HepG2 (cell line): ENCODE results near the gene NSMCE4A. TPM values are rescaled to one million over a fixed set of nuclear protein-coding genes. Genes with fewer than 3 reads are reported as not detected.

Experiments
- ATAC-seq: fragments of 200-7000 bp; cut with Tn5 transposase; 3 replicates; pipeline ENCODE4 v1.9.1; 2020; ENCODE audit warnings: mild to moderate bottlenecking, moderate library complexity
- BruUV-seq: library from RNA; stranded (reverse); fragments of 400-500 nt; replicated peaks from 2 replicates; lab custom pipeline; 2021; lab: Mats Ljungman, UMichigan
- CTCF ChIA-PET: fragments of 300-600 bp; formaldehyde crosslinking; extraction: SDS; loops from one replicate; lab custom pipeline; 2021; ENCODE audit warnings: low total read pairs, inconsistent platforms, low intra/inter-chr PET ratio; lab: Yijun Ruan, JAX
- POLR2A ChIA-PET: fragments of 350-600 bp; sonication (Branson Sonifier 250); formaldehyde crosslinking; loops from one replicate; lab custom pipeline; 2020; ENCODE audit warnings: antibody characterized with exemption, inconsistent platforms; lab: Yijun Ruan, JAX
- DNase-seq: peaks from one replicate; pipeline ENCODE4 v3.0.0-alpha.2; 2015; ENCODE audit warnings: low spot score
- FAIRE-seq: peaks from 3 replicates; lab custom pipeline; 2011; peaks lifted over from hg19 to GRCh38; lab: Jason Lieb, UNC
- H2AFZ ChIP-seq: one replicate; pipeline ENCODE4 v1.6.1; 2011; ENCODE audit warnings: low read length, inconsistent platforms
- H3K27ac ChIP-seq: fragments of 300-600 bp; 3 replicates; pipeline ENCODE4 v1.8.0; 2011; ENCODE audit warnings: mixed run types, mild to moderate bottlenecking, mixed read lengths, low read length, inconsistent platforms; ENCODE audit not compliant: insufficient read depth; ENCODE audit errors: extremely low read length
- H3K27me3 ChIP-seq, 2 experiments: fragments of 200-600 bp in 1 of 2; 2 replicates in 1 of 2; 3 replicates in 1 of 2; pipeline versions ENCODE4 v1.6.0 to v1.8.0; 2011; ENCODE audit warnings: low read length in 2 of 2, mild to moderate bottlenecking in 2 of 2, moderate library complexity in 2 of 2, inconsistent platforms in 1 of 2; ENCODE audit not compliant: insufficient read depth in 2 of 2, control insufficient read depth in 1 of 2
- H3K36me3 ChIP-seq, 2 experiments: fragments of 200-600 bp in 1 of 2; replicated peaks in 1 of 2; 2 replicates in 1 of 2; 3 replicates in 1 of 2; pipeline versions ENCODE4 v1.5.1 to v1.8.0; 2011; ENCODE audit warnings: low read length in 2 of 2, inconsistent platforms in 1 of 2; ENCODE audit not compliant: insufficient read depth in 2 of 2, control insufficient read depth in 1 of 2
- H3K4me1 ChIP-seq: 2 replicates; pipeline ENCODE4 v1.5.1; 2012; ENCODE audit warnings: low read length, inconsistent platforms; ENCODE audit not compliant: insufficient read depth
- H3K4me2 ChIP-seq: 2 replicates; pipeline ENCODE4 v1.6.0; 2011; ENCODE audit warnings: low read depth, low read length, inconsistent platforms
- H3K4me3 ChIP-seq, 3 experiments: fragments of 200-600 bp in 1 of 3; sonication (generic), shearing (Covaris generic) in 1 of 3; replicated peaks in 1 of 3; 2 replicates each; pipeline ENCODE4 v1.5.1; 2011 to 2016; ENCODE audit warnings: low read length in 3 of 3, inconsistent platforms in 2 of 3, low read depth in 2 of 3, mild to moderate bottlenecking in 2 of 3, control low read depth in 1 of 3, mixed read lengths in 1 of 3; ENCODE audit not compliant: insufficient read depth in 1 of 3
- H3K79me2 ChIP-seq: one replicate; pipeline ENCODE4 v1.6.1; 2011; ENCODE audit warnings: low read length, inconsistent platforms; ENCODE audit not compliant: insufficient read depth
- H3K9ac ChIP-seq: 2 replicates; pipeline ENCODE4 v1.6.0; 2011; ENCODE audit warnings: mild to moderate bottlenecking, low read depth, low read length, inconsistent platforms; ENCODE audit not compliant: insufficient read depth
- H3K9me3 ChIP-seq: 2 replicates; pipeline ENCODE4 v1.5.1; 2012; ENCODE audit warnings: mild to moderate bottlenecking, low read length
- H4K20me1 ChIP-seq: 2 replicates; pipeline ENCODE4 v1.6.0; 2011; ENCODE audit warnings: inconsistent platforms, mild to moderate bottlenecking, low read length, moderate library complexity; ENCODE audit not compliant: insufficient read depth
- ARID2 ChIP-seq: sonication (generic); formaldehyde crosslinking; IDR thresholded peaks from 2 replicates; pipeline ENCODE4 v1.8.1; 2022; ENCODE audit warnings: mild to moderate bottlenecking, missing genetic modification reagents, borderline replicate concordance
- E2F2 ChIP-seq: sonication (generic); formaldehyde crosslinking; IDR thresholded peaks from 2 replicates; pipeline ENCODE4 v1.4.0; 2020; ENCODE audit warnings: missing genetic modification reagents, borderline replicate concordance
- MED13 ChIP-seq: sonication (generic); formaldehyde crosslinking; IDR thresholded peaks from 2 replicates; pipeline ENCODE4 v1.5.0; 2020; ENCODE audit warnings: missing genetic modification reagents
- PTBP1 ChIP-seq: fragments of 200-400 bp; formaldehyde crosslinking; IDR thresholded peaks from 2 replicates; pipeline ENCODE4 v1.6.1; 2018; ENCODE audit warnings: low read length, low read depth; ENCODE audit not compliant: poor library complexity, severe bottlenecking
- ZBTB7B ChIP-seq: sonication (generic); formaldehyde crosslinking; IDR thresholded peaks from 2 replicates; pipeline ENCODE4 v1.4.0; 2020; ENCODE audit warnings: missing genetic modification reagents
- WGBS: methylation state at CpG from one replicate; pipeline ENCODE4 v1.1.6; 2017; ENCODE audit warnings: low lambda C conversion rate; 5-methylcytosine and 5-hydroxymethylcytosine counted together
- in situ Hi-C: cut with HindIII; loops from 2 replicates; pipeline ENCODE4 v1.10.0; 2017; ENCODE audit warnings: low pct_unique_long_range_greater_than_20kb; ENCODE audit not compliant: extremely low pct_ligation_motif_present
- intact Hi-C: fragments of 100-400 bp; cut with micrococcal nuclease; formaldehyde crosslinking; loops from one replicate; pipeline ENCODE4 v1.10.0; 2022; ENCODE audit not compliant: unreplicated experiment
- polyA plus RNA-seq, 8 experiments: library from polyadenylated mRNA; depleted of rRNA in 3 of 8; stranded (reverse) in 7 of 8; unstranded in 1 of 8; fragments of >200 nt; fragmentation: Illumina TruSeq in 4 of 8; extraction: Trizol in 4 of 8; gene quantifications; 2 replicates each; pipeline versions ENCODE4 v1.2.1 to v1.2.3, GENCODE V29; 2011 to 2016; ENCODE audit warnings: low read depth in 4 of 8, missing spikeins in 1 of 8, mixed read lengths in 1 of 8; ENCODE audit not compliant: insufficient read depth in 1 of 8
- total RNA-seq, 5 experiments: library from RNA; depleted of rRNA; stranded (reverse); fragments of >200 nt; fragmentation: Illumina TruSeq; extraction: Trizol; gene quantifications; 2 replicates each; pipeline ENCODE4 v1.2.3, GENCODE V29; 2016; ENCODE audit warnings: low read depth in 1 of 5

NSMCE4A gene
- total and polyA plus RNA-seq, 2 of the 13 experiments (the other 11 are each of a cell fraction or from before 2014, with no cell fraction given), result 61.1 to 91.6 TPM

DNA sequence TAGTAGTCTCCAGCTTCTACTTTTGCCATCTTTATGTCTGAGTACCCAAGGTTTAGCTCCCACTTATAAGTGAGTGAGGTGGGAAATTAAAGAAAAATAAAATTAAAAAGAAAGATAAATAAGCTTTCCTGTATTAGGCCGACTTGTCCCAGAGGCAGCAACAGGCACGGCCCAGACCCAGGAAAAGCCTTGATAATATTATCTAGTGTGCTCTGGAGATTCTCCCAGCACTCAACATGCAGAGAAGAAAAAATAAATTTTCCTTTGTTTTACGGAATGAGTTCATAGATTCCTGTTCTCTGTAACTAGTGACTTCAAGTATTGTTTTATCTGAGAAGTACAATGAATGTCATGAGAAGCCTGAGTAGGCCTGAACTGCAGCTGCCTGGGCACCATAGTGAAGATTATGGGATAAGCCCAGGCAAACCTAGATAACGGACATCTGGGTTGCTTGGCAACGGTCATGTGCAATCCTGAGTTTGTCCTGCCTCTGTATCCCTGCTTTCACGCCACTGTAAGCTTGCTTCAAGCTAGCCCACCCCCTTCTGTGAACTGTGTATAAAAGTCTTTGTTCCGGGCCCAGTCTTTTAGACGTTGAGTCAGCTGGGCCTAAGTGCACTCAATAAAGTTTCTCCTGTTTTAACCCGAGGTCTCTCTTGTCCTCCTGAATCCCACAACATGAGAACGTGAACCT, 53.6 kb downstream of the NSMCE4A start (continued):
- no peak for TF ChIP-seq E2F2
- TF ChIP-seq PTBP1, result no peak

- DNase-seq, result no peak
- no peaks in the 10 kb centered on the region for H3K9me3 ChIP-seq
- ATAC-seq, result no peak
- H3K79me2 ChIP-seq, result peaks cover 29% of the 10 kb centered on the region
- no TSS peak for BruUV-seq
- peaks cover 35% of the 10 kb centered on the region for H3K4me1 ChIP-seq
- CTCF ChIA-PET, result no interaction called here
- no peak overlapping the region for H3K4me3 ChIP-seq
- no peak overlapping the region for H3K4me2 ChIP-seq
- in situ Hi-C loops (no loop called here), intact Hi-C loops (no loop called here)
- no peak overlapping the region for H3K27ac ChIP-seq
- POLR2A ChIA-PET, result interaction anchor here (1.4 kb wide), 1 partner anchor 7 kb away, joined by 3 read pairs; no protein-coding TSS in a partner anchor
- H3K27me3 ChIP-seq, result no peaks in the 10 kb centered on the region
- no peak overlapping the region for H3K9ac ChIP-seq
- no peak for FAIRE-seq
- WGBS, result 96% methylated on average over 10 of the region's 10 CpGs
- H4K20me1 ChIP-seq, result no peaks in the 10 kb centered on the region
- TF ChIP-seq MED13 (CRISPR knock-in tag) (no peak), ZBTB7B (CRISPR knock-in tag) (no peak), ARID2 (no peak)
- H2AFZ ChIP-seq, result no peak overlapping the region
- peaks cover 6 to 30% of the 10 kb centered on the region in 2 experiments; a peak in 4 of 5 replicates for H3K36me3 ChIP-seq
Measured at GRCh38 chr10:121919666-121920065, 55.4 kb downstream of the NSMCE4A start.
